NK-92 treated with Interleukin-12 subunit alpha and Interleukin-12 subunit beta, amount 100 ng/mL, for 24 hours (cell line): Measurements from ENCODE around the gene SPEM3.

Source experiments
- DNase-seq: peaks from one replicate; lab custom pipeline; 2025; lab: John Stamatoyannopoulos, UW

SPEM3 gene

DNA sequence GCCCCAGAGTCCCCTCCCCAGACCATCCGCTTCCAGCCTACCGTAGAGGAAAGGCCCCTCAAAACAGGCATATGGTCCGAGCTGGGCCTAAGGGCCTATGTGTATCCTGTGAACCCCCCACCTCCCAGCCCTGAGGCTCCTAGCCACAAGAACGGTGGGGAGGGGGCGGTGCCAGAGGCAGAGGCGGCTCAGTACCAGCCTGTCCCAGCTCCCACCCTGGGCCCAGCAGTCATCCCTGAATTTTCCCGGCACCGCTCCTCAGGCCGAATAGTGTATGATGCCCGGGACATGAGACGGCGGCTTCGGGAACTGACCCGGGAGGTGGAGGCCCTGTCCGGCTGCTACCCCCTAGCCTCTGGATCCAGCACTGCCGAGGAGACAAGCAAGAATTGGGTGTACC is 7.5 kb upstream of the SPEM3 start:
- DNase-seq, result no peak

- no peak for DNase-seq
Observed at GRCh38 chr17:7423679-7424078, 5.0 kb upstream of the SPEM3 start.

- DNase-seq, result no peak
Observed at GRCh38 chr17:7425316-7425715, 3.3 kb upstream of the SPEM3 start, which contains the start of gene SPEM2. SPEM2 (plus strand) TSS chr17:7425616; CDS start chr17:7425689, 73 bp downstream.

GRCh38 chr17:7425756-7426155 is 2.9 kb upstream of the SPEM3 start:
- no peak for DNase-seq

GRCh38 chr17:7426203-7426863 is 2.3 kb upstream of the SPEM3 start:
- DNase-seq, result no peak

DNA sequence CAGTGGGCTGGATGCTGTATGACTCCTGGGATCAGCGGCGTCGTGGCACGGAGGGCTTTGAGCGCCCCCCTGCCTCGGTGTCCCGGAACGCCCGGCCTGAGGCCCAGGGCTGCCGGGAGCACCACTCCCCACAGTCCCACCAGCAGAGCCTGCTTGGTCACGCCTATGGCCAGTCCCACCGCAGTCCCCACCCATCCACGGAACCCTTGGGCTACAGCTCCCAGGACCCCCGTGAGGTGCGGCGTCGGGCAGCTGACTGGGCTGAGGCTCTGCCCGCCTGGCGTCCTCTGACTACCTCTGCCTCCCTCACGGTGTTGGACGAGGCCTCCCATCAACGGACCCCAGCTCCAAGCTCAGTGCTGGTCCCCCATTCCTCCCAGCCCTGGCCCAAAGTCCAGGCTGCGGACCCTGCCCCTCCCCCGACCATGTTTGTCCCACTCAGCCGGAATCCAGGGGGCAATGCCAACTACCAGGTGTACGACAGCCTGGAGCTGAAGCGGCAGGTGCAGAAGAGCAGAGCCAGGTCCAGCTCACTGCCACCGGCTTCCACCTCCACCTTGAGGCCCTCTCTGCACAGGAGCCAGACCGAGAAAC is 1.7 kb upstream of the SPEM3 start:
- DNase-seq, result no peak

DNA sequence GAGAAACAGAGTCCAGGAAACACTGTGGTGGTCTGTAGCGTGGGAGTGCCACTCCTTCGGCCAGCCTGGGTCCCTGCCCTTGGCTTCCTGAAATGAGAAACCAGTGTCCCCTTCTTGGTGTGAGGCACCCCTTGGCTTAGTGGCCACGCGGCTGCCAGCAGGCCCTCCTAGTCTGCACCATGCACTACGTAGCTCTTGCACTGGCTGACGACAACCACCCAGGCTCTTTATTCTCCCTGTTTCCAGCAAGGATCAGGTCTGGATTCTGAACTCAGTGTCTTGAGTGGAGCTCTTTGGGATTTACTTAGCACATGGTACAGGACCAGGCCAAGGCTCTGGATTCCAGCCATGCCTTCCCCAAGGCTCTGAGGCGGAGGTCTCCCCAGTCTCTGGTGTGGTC is 1.1 kb upstream of the SPEM3 start:
- DNase-seq, result no peak

DNA sequence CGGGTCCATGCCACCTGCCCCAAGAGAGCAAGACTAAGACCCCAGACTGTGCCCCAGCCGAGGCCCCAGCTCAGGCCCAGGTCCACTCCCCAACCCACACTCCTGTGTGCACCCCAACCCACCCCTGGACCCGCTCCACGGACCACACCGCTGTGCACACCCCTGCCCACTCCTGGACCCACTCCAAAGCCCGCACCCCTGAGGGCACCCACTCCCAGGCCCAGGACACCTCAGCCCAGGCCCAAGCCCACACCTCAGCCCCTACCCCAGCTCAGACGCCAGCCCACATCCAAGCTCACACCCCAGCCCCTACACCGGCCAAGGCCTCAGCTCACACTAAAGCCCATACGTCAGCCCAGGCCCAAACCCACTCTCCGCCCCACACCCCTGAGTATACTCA is 1.1 kb downstream of the SPEM3 start:
- DNase-seq, result no peak

- DNase-seq, result no peak
Observed at GRCh38 chr17:7431231-7431630, 2.6 kb downstream of the SPEM3 start.

DNA sequence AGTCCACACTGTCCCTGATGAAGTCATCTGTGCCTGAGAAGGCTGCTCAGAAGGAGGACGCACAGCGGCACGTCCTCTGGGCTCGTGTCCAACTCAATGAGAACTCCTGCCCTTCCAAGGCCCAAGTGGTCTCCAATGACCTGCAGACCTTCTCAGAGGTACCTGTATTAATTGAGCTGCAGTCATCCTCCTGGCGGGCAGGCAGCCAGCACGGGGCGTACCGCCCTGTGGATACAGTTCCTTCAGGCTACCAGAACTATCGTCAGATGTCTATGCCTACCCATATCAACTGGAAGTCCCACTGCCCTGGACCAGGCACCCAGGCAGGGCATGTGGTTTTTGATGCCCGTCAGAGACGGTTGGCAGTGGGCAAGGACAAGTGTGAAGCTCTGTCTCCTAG is 3.6 kb downstream of the SPEM3 start:
- no peak for DNase-seq

DNA sequence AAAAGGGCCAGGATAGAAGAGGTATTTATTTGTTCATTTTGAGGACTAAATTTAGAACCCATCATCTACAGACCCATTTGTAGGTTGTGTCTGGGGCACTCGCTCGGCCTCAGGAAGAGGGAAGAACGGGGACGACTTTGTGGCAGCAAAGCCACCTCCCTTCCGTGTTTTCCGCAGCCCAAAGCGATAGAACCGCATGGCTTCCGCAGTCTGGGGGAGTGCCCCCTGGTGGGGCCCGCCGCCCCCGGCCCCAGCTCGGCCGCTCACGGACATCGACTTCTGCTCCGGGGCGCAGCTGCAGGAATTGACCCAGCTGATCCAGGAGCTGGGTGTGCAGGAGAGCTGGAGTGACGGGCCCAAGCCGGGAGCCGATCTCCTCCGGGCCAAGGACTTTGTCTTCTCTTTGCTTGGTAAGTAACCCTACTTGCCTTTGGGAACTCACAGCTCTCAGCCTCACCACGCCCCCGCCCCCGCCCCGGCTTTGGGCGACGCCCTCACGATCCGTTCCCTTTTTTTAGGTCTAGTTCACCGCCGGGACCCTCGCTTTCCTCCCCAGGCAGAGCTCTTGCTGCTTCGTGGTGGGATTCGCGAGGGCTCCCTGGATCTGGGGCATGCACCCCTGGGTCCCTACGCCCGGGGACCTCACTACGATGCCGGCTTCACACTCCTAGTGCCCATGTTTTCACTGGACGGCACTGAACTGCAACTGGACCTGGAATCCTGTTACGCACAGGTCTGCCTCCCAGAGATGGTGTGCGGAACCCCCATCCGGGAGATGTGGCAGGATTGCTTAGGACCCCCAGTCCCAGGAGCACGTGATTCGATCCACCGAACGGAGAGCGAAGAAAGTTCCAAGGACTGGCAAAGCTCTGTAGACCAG is 7.3 kb downstream of the SPEM3 start:
- DNase-seq, result no peak

DNA sequence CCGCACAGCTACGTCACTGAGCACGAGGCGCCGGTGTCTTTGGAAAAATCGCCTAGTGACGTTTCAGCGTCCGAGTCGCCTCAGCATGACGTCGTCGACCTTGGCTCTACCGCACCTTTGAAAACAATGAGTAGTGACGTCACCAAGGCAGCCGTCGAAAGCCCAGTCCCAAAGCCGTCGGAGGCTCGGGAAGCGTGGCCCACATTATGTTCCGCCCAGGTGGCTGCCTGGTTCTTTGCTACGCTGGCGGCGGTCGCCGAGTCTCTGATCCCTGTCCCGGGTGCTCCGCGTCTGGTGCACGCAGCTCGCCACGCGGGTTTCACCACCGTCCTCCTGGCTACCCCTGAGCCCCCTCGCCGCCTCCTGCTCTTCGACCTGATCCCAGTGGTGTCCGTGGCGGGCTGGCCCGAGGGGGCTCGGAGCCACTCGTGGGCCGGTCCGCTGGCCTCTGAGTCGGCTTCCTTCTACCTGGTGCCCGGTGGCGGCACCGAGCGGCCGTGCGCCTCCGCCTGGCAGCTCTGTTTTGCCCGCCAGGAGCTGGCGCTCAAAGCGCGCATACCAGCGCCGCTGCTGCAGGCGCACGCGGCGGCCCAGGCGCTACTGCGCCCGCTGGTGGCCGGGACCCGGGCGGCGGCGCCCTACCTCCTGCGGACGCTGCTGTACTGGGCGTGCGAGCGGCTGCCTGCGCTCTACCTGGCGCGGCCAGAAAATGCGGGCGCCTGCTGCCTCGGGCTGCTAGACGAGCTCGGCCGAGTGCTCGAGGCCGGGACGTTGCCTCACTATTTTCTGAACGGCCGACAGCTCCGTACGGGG is 8.1 kb downstream of the SPEM3 start:
- no peak for DNase-seq

- no peak for DNase-seq
Observed at GRCh38 chr17:7437369-7437863, 8.8 kb downstream of the SPEM3 start.

- no peak for DNase-seq
Observed at GRCh38 chr17:7437950-7438614, 9.4 kb downstream of the SPEM3 start.

DNA sequence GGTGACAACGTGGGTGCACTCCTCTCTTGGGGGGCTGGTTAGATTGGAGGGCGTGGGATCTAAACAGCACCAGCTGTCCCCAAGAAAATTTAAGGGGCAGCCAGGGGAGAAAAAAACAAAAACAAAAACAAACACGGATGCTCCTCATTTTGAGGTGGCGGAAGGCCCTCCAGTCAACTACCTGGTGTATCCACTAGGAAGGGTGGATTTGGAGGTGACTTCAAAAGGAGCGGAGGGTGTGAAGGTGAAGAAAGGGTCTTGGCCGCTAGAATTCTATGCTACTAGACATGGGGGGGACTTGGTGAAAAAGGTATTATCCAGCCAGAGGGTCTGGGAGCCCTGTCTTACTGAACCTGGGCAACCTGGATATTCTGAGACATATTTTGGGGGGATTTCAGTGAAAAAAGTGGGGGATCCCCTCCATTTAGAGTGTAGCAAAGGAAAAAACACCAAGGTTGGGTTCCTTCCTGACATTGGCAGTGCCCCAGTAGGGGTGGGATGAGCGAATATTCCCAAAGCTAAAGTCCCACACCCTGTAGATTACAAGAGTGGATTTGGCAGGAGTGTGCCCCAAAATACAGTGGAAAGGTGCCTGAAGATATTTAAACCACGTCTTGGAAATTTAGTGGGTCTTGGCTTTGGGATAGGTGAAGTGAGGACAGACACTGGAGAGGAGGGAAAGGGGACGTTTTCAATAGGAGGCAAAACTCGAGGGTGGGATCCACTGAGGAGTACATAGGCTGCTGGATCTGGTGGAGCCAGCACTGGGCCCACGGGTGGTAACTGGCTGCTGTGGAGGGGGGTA is 10.2 kb downstream of the SPEM3 start:
- DNase-seq, result no peak

GRCh38 chr17:7439462-7440112 is 10.9 kb downstream of the SPEM3 start, which contains the start of gene FGF11:
FGF11 (plus strand) TSS chr17:7439512; CDS start chr17:7439621, 109 bp downstream.
- no peak for DNase-seq

DNA sequence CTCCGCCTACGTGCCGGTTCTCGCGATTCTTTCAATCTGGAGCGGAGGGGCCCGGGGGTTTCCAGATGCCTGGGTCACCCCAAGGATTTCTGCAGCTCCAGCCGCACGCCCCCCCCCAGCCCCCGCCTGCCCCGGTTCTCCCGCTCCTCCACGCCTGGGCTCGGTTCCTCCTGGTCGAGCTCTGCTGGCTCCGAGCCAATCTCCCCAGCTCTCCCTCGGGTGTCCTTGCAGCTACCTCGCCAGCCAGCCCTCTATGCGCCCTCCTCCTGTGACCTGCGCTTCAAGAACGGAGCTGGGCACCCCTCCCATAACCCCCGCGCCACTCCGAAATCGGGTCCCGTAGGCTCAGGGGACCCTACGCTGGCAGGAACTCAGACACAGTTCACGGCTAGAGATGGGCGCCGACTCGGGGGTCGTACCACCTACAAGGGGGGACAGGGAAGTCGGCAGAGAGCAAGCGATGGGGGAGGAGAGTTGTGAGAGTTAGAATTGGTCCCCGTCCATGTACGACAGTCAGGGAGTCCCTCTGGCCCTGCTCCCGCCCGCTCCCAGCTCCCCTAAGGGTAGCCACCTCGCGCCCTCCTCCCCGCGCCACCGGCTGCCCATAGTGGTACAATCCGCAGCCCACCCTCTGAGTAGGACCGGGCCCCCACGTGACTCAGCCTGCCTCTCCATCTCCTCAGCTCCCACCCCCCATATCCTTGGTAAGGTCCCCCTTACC is 11.6 kb downstream of the SPEM3 start:
- no peak for DNase-seq

DNA sequence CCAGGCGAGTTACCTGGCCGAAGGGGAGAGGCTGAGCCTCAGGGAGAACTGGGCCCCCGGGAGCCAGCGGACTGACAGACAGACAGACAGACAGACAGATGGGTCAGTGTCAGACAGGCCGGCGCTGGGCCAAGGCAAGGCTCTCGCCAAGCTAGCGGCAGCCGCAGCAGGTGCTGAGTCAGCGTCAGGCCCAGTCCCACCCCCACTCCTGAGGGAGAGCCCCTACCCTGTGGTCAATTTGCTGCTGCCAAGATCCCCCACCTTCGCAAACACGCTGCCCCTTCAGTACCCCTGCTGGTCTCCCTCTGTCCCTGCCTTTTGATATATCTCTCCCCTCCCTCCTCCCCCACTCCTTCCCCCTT is 12.2 kb downstream of the SPEM3 start:
- DNase-seq, result no peak

DNA sequence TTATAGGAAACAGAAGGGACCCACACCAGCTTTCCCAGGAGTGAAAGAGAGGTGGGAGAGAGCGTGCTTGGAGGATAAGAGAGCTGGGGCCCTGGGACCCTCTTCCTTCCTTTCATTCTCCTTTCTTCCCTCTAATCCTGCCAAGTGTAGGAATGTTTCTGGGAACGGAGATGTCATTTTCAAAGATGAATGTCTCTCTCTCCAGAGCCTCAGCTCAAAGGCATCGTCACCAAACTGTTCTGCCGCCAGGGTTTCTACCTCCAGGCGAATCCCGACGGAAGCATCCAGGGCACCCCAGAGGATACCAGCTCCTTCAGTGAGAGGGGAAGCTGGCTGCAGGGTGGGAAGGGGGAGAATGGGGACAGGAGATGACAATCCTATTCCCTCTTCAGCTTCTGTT is 12.6 kb downstream of the SPEM3 start:
- DNase-seq, result no peak
